GM19438 (cell line): ENCODE data around the gene TMEM51.

ENCODE experiments used
- ATAC-seq: cut with Tn5 transposase; IDR thresholded peaks from one replicate; pipeline ENCODE4 v1.9.1; 2021; ENCODE audit warnings: low read depth; ENCODE audit not compliant: unreplicated experiment

Gene TMEM51

GRCh38 chr1:15191267-15191666 is 37.7 kb downstream of the TMEM51 start:
- no peak for ATAC-seq

GRCh38 chr1:15191770-15192169 is 38.2 kb downstream of the TMEM51 start:
- no peak for ATAC-seq

GRCh38 chr1:15192916-15193550 is 39.5 kb downstream of the TMEM51 start:
- no peak for ATAC-seq

- ATAC-seq = no peak
Observed at GRCh38 chr1:15195420-15196052, 42.0 kb downstream of the TMEM51 start.

- no peak for ATAC-seq
Observed at GRCh38 chr1:15196069-15196468, 42.5 kb downstream of the TMEM51 start.

- ATAC-seq = no peak
Observed at GRCh38 chr1:15196807-15197530, 43.4 kb downstream of the TMEM51 start.

GRCh38 chr1:15197591-15198447 is 44.3 kb downstream of the TMEM51 start:
- no peak for ATAC-seq

GRCh38 chr1:15198684-15199083 is 45.1 kb downstream of the TMEM51 start:
- ATAC-seq = no peak

- no peak for ATAC-seq
Observed at GRCh38 chr1:15201221-15201620, 47.7 kb downstream of the TMEM51 start.

GRCh38 chr1:15201849-15202551 is 48.5 kb downstream of the TMEM51 start:
- no peak for ATAC-seq

- no peak for ATAC-seq
Observed at GRCh38 chr1:15204931-15205330, 51.4 kb downstream of the TMEM51 start.

- ATAC-seq = no peak
Observed at GRCh38 chr1:15205586-15206346, 52.2 kb downstream of the TMEM51 start.

- ATAC-seq = no peak
Observed at GRCh38 chr1:15206418-15207030, 53.0 kb downstream of the TMEM51 start.

GRCh38 chr1:15207031-15207828 is 53.7 kb downstream of the TMEM51 start:
- ATAC-seq = no peak

GRCh38 chr1:15207829-15208429 is 54.4 kb downstream of the TMEM51 start:
- no peak for ATAC-seq

GRCh38 chr1:15210651-15211375 is 57.3 kb downstream of the TMEM51 start:
- ATAC-seq = no peak

GRCh38 chr1:15211424-15211823 is 57.9 kb downstream of the TMEM51 start:
- no peak for ATAC-seq
